ENCODE measurements around the gene PRKG1.

Gene PRKG1

GRCh38 chr10:51358227-51358626, 283.9 kb downstream of the PRKG1 start:
- Histone ChIP-seq H3K27me3 (ENCODE audit: control insufficient read depth in 3 of 3, insufficient read depth in 3 of 3, low read depth in 1 of 3, low read length in 3 of 3) (no peaks in the 10 kb centered on the region), H3K4me2 (ENCODE audit: insufficient read depth, low read length, poor library complexity, severe bottlenecking) (no peak overlapping the region), H2BK120ac (ENCODE audit: low read depth, low read length) (no peak overlapping the region), H3K36me3 (replicated peaks in 1 of 2; ENCODE audit: control insufficient read depth in 2 of 2, insufficient read depth in 2 of 2, low read length in 2 of 2) (no peaks in the 10 kb centered on the region), H3K18ac (ENCODE audit: low read length) (no peak overlapping the region), H2AK5ac (ENCODE audit: low read depth, low read length) (no peak overlapping the region), H2BK12ac (ENCODE audit: low read length) (no peak overlapping the region), H4K91ac (ENCODE audit: low read depth, low read length, poor library complexity) (no peak overlapping the region), H2BK5ac (ENCODE audit: low read length) (no peak overlapping the region), H4K8ac (ENCODE audit: low read depth, low read length) (no peak overlapping the region), H3K9me3 (replicated peaks in 1 of 2; ENCODE audit: control insufficient read depth in 2 of 2, insufficient read depth in 1 of 2, low read depth in 1 of 2, low read length in 2 of 2) (no peaks in the 10 kb centered on the region), H3K4me3 (ENCODE audit: low read length in 2 of 2) (no peak overlapping the region), H3K14ac (ENCODE audit: low read length) (no peak overlapping the region), H3K4ac (ENCODE audit: low read length) (no peak overlapping the region), H3K4me1 (ENCODE audit: control insufficient read depth in 2 of 2, insufficient read depth in 1 of 2, low read depth in 1 of 2, low read length in 2 of 2) (no peaks in the 10 kb centered on the region), H3K23ac (ENCODE audit: low read depth, low read length, poor library complexity) (no peak overlapping the region), H3K79me1 (ENCODE audit: low read depth, low read length) (no peaks in the 10 kb centered on the region), H3K9ac (ENCODE audit: low read depth, low read length, poor library complexity) (no peak overlapping the region), H3K27ac (replicated peaks; ENCODE audit: low read length) (no peak overlapping the region), H2AFZ (ENCODE audit: low read length) (no peak overlapping the region), H2BK15ac (ENCODE audit: low read length) (no peak overlapping the region)
- no peak for DNase-seq (ENCODE audit: low spot score)

GRCh38 chr10:51363415-51363814, 289.1 kb downstream of the PRKG1 start:
- H3K36me3 ChIP-seq (replicated peaks in 1 of 2; ENCODE audit: control insufficient read depth in 2 of 2, insufficient read depth in 2 of 2, low read length in 2 of 2): no peaks in the 10 kb centered on the region
- no peak overlapping the region for H3K4me2 ChIP-seq (ENCODE audit: insufficient read depth, low read length, poor library complexity, severe bottlenecking)
- no peak for DNase-seq (ENCODE audit: low spot score)
- H3K23ac ChIP-seq (ENCODE audit: low read depth, low read length, poor library complexity): no peak overlapping the region
- no peaks in the 10 kb centered on the region for H3K79me1 ChIP-seq (ENCODE audit: low read depth, low read length)
- H2BK5ac ChIP-seq (ENCODE audit: low read length): no peak overlapping the region
- no peaks in the 10 kb centered on the region for H3K27me3 ChIP-seq (ENCODE audit: control insufficient read depth in 3 of 3, insufficient read depth in 3 of 3, low read depth in 1 of 3, low read length in 3 of 3)
- H3K4me3 ChIP-seq (ENCODE audit: low read length in 2 of 2): no peak overlapping the region
- H3K18ac ChIP-seq (ENCODE audit: low read length): no peak overlapping the region
- no peak overlapping the region for H4K91ac ChIP-seq (ENCODE audit: low read depth, low read length, poor library complexity)
- H4K8ac ChIP-seq (ENCODE audit: low read depth, low read length): no peak overlapping the region
- WGBS, 2 donors (ENCODE audit: extremely low coverage in 2 of 2, insufficient read length in 2 of 2, insufficient replicate concordance in 1 of 2): no CpG with 5 or more reads among the region's 4 CpGs
- no peak overlapping the region for H2AFZ ChIP-seq (ENCODE audit: low read length)
- no peak overlapping the region for H2BK120ac ChIP-seq (ENCODE audit: low read depth, low read length)
- no peak overlapping the region for H2BK15ac ChIP-seq (ENCODE audit: low read length)
- H3K4me1 ChIP-seq (ENCODE audit: control insufficient read depth in 2 of 2, insufficient read depth in 1 of 2, low read depth in 1 of 2, low read length in 2 of 2): no peaks in the 10 kb centered on the region
- H3K9ac ChIP-seq (ENCODE audit: low read depth, low read length, poor library complexity): no peak overlapping the region
- no peak overlapping the region for H3K27ac ChIP-seq (replicated peaks; ENCODE audit: low read length)
- H3K4ac ChIP-seq (ENCODE audit: low read length): no peak overlapping the region
- H3K9me3 ChIP-seq (replicated peaks in 1 of 2; ENCODE audit: control insufficient read depth in 2 of 2, insufficient read depth in 1 of 2, low read depth in 1 of 2, low read length in 2 of 2): no peaks in the 10 kb centered on the region
- H3K14ac ChIP-seq (ENCODE audit: low read length): no peak overlapping the region
- no peak overlapping the region for H2BK12ac ChIP-seq (ENCODE audit: low read length)
- no peak overlapping the region for H2AK5ac ChIP-seq (ENCODE audit: low read depth, low read length)

GRCh38 chr10:51364674-51365073, 290.4 kb downstream of the PRKG1 start:
- Histone ChIP-seq H4K8ac (ENCODE audit: low read depth, low read length) (no peak overlapping the region), H3K4me3 (ENCODE audit: low read length in 2 of 2) (no peak overlapping the region), H2AFZ (ENCODE audit: low read length) (no peak overlapping the region), H3K27me3 (ENCODE audit: control insufficient read depth in 3 of 3, insufficient read depth in 3 of 3, low read depth in 1 of 3, low read length in 3 of 3) (no peaks in the 10 kb centered on the region), H3K23ac (ENCODE audit: low read depth, low read length, poor library complexity) (no peak overlapping the region), H3K18ac (ENCODE audit: low read length) (no peak overlapping the region), H2AK5ac (ENCODE audit: low read depth, low read length) (no peak overlapping the region), H3K27ac (replicated peaks; ENCODE audit: low read length) (no peak overlapping the region), H3K79me1 (ENCODE audit: low read depth, low read length) (no peaks in the 10 kb centered on the region), H2BK12ac (ENCODE audit: low read length) (no peak overlapping the region), H2BK5ac (ENCODE audit: low read length) (no peak overlapping the region), H3K4ac (ENCODE audit: low read length) (no peak overlapping the region), H4K91ac (ENCODE audit: low read depth, low read length, poor library complexity) (no peak overlapping the region), H3K4me1 (ENCODE audit: control insufficient read depth in 2 of 2, insufficient read depth in 1 of 2, low read depth in 1 of 2, low read length in 2 of 2) (no peaks in the 10 kb centered on the region), H3K4me2 (ENCODE audit: insufficient read depth, low read length, poor library complexity, severe bottlenecking) (no peak overlapping the region), H3K36me3 (replicated peaks in 1 of 2; ENCODE audit: control insufficient read depth in 2 of 2, insufficient read depth in 2 of 2, low read length in 2 of 2) (no peaks in the 10 kb centered on the region), H2BK15ac (ENCODE audit: low read length) (no peak overlapping the region), H3K14ac (ENCODE audit: low read length) (no peak overlapping the region), H3K9ac (ENCODE audit: low read depth, low read length, poor library complexity) (no peak overlapping the region), H3K9me3 (replicated peaks in 1 of 2; ENCODE audit: control insufficient read depth in 2 of 2, insufficient read depth in 1 of 2, low read depth in 1 of 2, low read length in 2 of 2) (no peaks in the 10 kb centered on the region), H2BK120ac (ENCODE audit: low read depth, low read length) (no peak overlapping the region)
- no peak for DNase-seq (ENCODE audit: low spot score)
- WGBS, 2 donors (ENCODE audit: extremely low coverage in 2 of 2, insufficient read length in 2 of 2, insufficient replicate concordance in 1 of 2): no CpG with 5 or more reads among the region's 2 CpGs

- Histone ChIP-seq H3K36me3 (replicated peaks in 1 of 2; ENCODE audit: control insufficient read depth in 2 of 2, insufficient read depth in 2 of 2, low read length in 2 of 2) (no peaks in the 10 kb centered on the region), H2BK15ac (ENCODE audit: low read length) (no peak overlapping the region), H3K27me3 (ENCODE audit: control insufficient read depth in 3 of 3, insufficient read depth in 3 of 3, low read depth in 1 of 3, low read length in 3 of 3) (no peaks in the 10 kb centered on the region), H3K4ac (ENCODE audit: low read length) (no peak overlapping the region), H3K18ac (ENCODE audit: low read length) (no peak overlapping the region), H4K91ac (ENCODE audit: low read depth, low read length, poor library complexity) (no peak overlapping the region), H3K9me3 (replicated peaks in 1 of 2; ENCODE audit: control insufficient read depth in 2 of 2, insufficient read depth in 1 of 2, low read depth in 1 of 2, low read length in 2 of 2) (no peaks in the 10 kb centered on the region), H2BK5ac (ENCODE audit: low read length) (no peak overlapping the region), H3K23ac (ENCODE audit: low read depth, low read length, poor library complexity) (no peak overlapping the region), H2BK120ac (ENCODE audit: low read depth, low read length) (no peak overlapping the region), H3K4me1 (ENCODE audit: control insufficient read depth in 2 of 2, insufficient read depth in 1 of 2, low read depth in 1 of 2, low read length in 2 of 2) (no peaks in the 10 kb centered on the region), H3K9ac (ENCODE audit: low read depth, low read length, poor library complexity) (no peak overlapping the region), H4K8ac (ENCODE audit: low read depth, low read length) (no peak overlapping the region), H3K14ac (ENCODE audit: low read length) (no peak overlapping the region), H3K27ac (replicated peaks; ENCODE audit: low read length) (no peak overlapping the region), H3K79me1 (ENCODE audit: low read depth, low read length) (no peaks in the 10 kb centered on the region), H3K4me2 (ENCODE audit: insufficient read depth, low read length, poor library complexity, severe bottlenecking) (no peak overlapping the region), H2AFZ (ENCODE audit: low read length) (no peak overlapping the region), H3K4me3 (ENCODE audit: low read length in 2 of 2) (no peak overlapping the region), H2BK12ac (ENCODE audit: low read length) (no peak overlapping the region), H2AK5ac (ENCODE audit: low read depth, low read length) (no peak overlapping the region)
- DNase-seq (ENCODE audit: low spot score): no peak
- no CpG with 5 or more reads among the region's 1 CpG for WGBS, 2 donors (ENCODE audit: extremely low coverage in 2 of 2, insufficient read length in 2 of 2, insufficient replicate concordance in 1 of 2)
These were observed 291.8 kb downstream of the PRKG1 start for GRCh38 chr10:51366044-51366443.
